ENCODE data around the gene TET1.

- TF ChIP-seq CTCF (IDR thresholded peaks at IDR 0.05): no peak
- no peak for TF ChIP-seq POLR2AphosphoS5 (IDR thresholded peaks at IDR 0.05)
- TF ChIP-seq POLR2A (IDR thresholded peaks at IDR 0.05): no peak
These were observed 12.0 kb downstream of the TET1 start for GRCh38 chr10:68572151-68572550.
